ENCODE data around the gene BIN1. TPM values are rescaled to one million over a fixed set of nuclear protein-coding genes. Genes with fewer than 3 reads are reported as not detected.

Gene BIN1
- total RNA-seq, 1 experiment from 2014 or later, result 34.1 TPM

GRCh38 chr2:127059559-127059958, 47.4 kb downstream of the BIN1 start:
- no peak overlapping the region for H3K4me3 ChIP-seq (ENCODE audit: low read depth, low read length, poor library complexity, severe bottlenecking)
- H3K36me3 ChIP-seq (ENCODE audit: insufficient read depth, low read length, poor library complexity, severe bottlenecking), result no peaks in the 10 kb centered on the region
- no peak overlapping the region for H3K27ac ChIP-seq (ENCODE audit: low read depth, low read length, poor library complexity, severe bottlenecking)
- no peaks in the 10 kb centered on the region for H3K27me3 ChIP-seq (replicated peaks; ENCODE audit: insufficient read depth, low read depth, low read length, poor library complexity)
- TF ChIP-seq EZH2 (IDR thresholded peaks at IDR 0.05; ENCODE audit: borderline replicate concordance, low read depth, low read length, poor library complexity, severe bottlenecking) (no peak), CTCF (conservative IDR thresholded peaks at IDR 0.05; ENCODE audit: low read depth, low read length) (no peak)
- intact Hi-C loops (cut with micrococcal nuclease; ENCODE audit: unreplicated experiment), result no loop called here
- POLR2A ChIA-PET (ENCODE audit: low non-redundant PET), result no interaction called here
- DNase-seq (ENCODE audit: low spot score), result no peak
- H3K4me1 ChIP-seq (ENCODE audit: insufficient read depth, low read length, poor library complexity, severe bottlenecking), result peaks cover 6% of the 10 kb centered on the region
- BruUV-seq (replicated peaks), result no TSS peak
- H3K9me3 ChIP-seq (ENCODE audit: low read depth, low read length, poor library complexity, severe bottlenecking), result no peaks in the 10 kb centered on the region
- CTCF ChIA-PET, result no interaction called here

GRCh38 chr2:127058954-127059252, 48.1 kb downstream of the BIN1 start:
- POLR2A ChIA-PET (ENCODE audit: low non-redundant PET), result no interaction called here
- H3K27ac ChIP-seq (ENCODE audit: low read depth, low read length, poor library complexity, severe bottlenecking), result no peak overlapping the region
- H3K9me3 ChIP-seq (ENCODE audit: low read depth, low read length, poor library complexity, severe bottlenecking), result no peaks in the 10 kb centered on the region
- H3K4me3 ChIP-seq (ENCODE audit: low read depth, low read length, poor library complexity, severe bottlenecking), result no peak overlapping the region
- CTCF ChIA-PET, result no interaction called here
- H3K36me3 ChIP-seq (ENCODE audit: insufficient read depth, low read length, poor library complexity, severe bottlenecking), result no peaks in the 10 kb centered on the region
- DNase-seq (ENCODE audit: low spot score), result no peak
- no peaks in the 10 kb centered on the region for H3K4me1 ChIP-seq (ENCODE audit: insufficient read depth, low read length, poor library complexity, severe bottlenecking)
- BruUV-seq (replicated peaks), result no TSS peak
- no peaks in the 10 kb centered on the region for H3K27me3 ChIP-seq (replicated peaks; ENCODE audit: insufficient read depth, low read depth, low read length, poor library complexity)
- intact Hi-C loops (cut with micrococcal nuclease; ENCODE audit: unreplicated experiment), result no loop called here
- TF ChIP-seq EZH2 (IDR thresholded peaks at IDR 0.05; ENCODE audit: borderline replicate concordance, low read depth, low read length, poor library complexity, severe bottlenecking) (no peak), CTCF (conservative IDR thresholded peaks at IDR 0.05; ENCODE audit: low read depth, low read length) (no peak)

GRCh38 chr2:127058246-127058953, 48.6 kb downstream of the BIN1 start:
- intact Hi-C loops (cut with micrococcal nuclease; ENCODE audit: unreplicated experiment), result no loop called here
- DNase-seq (ENCODE audit: low spot score), result no peak
- ChIA-PET CTCF (no interaction called here), POLR2A (ENCODE audit: low non-redundant PET) (no interaction called here)
- no TSS peak for BruUV-seq (replicated peaks)
- no peaks in the 10 kb centered on the region for H3K9me3 ChIP-seq (ENCODE audit: low read depth, low read length, poor library complexity, severe bottlenecking)
- H3K4me1 ChIP-seq (ENCODE audit: insufficient read depth, low read length, poor library complexity, severe bottlenecking), result no peaks in the 10 kb centered on the region
- no peak for TF ChIP-seq CTCF (conservative IDR thresholded peaks at IDR 0.05; ENCODE audit: low read depth, low read length)
- no peak for TF ChIP-seq EZH2 (IDR thresholded peaks at IDR 0.05; ENCODE audit: borderline replicate concordance, low read depth, low read length, poor library complexity, severe bottlenecking)
- no peaks in the 10 kb centered on the region for H3K36me3 ChIP-seq (ENCODE audit: insufficient read depth, low read length, poor library complexity, severe bottlenecking)
- H3K27ac ChIP-seq (ENCODE audit: low read depth, low read length, poor library complexity, severe bottlenecking), result no peak overlapping the region
- no peaks in the 10 kb centered on the region for H3K27me3 ChIP-seq (replicated peaks; ENCODE audit: insufficient read depth, low read depth, low read length, poor library complexity)
- H3K4me3 ChIP-seq (ENCODE audit: low read depth, low read length, poor library complexity, severe bottlenecking), result no peak overlapping the region

Data from A673 (cell line).